ENCODE results near the gene IL6R. TPM values are rescaled to one million over a fixed set of nuclear protein-coding genes. Genes with fewer than 3 reads are reported as not detected.

The IL6R gene
- total RNA-seq, 4 donors from 2014 or later, result 31.6 to 53.7 (median 33.5) TPM

DNA sequence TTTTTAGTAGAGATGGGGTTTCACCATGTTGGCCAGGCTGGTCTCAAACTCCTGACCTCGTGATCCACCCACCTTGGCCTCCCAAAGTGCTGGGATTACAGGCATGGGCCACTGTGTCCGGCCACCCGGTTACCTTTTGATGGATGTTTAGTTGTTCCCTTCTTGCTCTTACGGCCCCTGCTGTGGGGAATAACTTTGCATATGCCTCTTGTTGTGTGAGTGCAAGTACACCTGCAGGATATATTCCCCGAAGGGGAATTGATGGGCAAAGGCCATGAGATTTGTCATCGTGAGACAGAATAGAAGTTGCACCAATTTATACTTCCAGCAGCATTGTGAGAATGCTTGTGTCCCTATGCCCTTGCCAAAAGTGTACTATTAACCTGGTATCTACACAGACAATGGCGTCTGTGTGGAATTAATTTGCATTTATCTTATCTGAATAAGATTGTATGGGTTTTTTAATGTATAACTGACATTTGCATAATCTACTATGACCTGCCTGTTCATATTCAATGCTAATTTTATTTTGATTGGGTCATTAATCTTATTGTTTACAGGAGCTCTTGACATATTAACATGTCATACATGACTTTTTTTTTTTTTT lies 8.1 kb downstream of the IL6R start:
- H3K27ac ChIP-seq, result no peak overlapping the region

DNA sequence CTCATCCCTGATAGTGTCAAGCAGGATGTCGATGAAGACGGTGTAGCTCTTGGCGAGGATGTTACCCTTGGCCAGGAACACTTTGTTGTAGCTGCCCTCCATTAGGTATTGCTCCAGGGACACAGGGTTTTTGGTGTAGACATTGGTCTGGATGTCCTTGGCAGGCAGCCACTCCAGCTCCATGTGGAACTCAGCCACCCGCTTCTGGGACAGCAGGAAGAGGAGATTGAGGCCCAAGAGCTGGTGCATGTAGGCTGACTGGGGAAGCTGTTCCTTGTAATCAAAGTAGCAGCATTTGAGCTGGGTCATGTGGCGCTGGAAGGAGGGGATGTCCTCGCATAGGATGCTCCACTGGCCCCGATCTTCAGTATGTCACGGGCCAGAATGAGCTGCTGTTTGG lies 9.5 kb downstream of the IL6R start:
- 83 to 98% methylated on average over 8 of the region's 8 CpGs for WGBS, 2 donors
- Histone ChIP-seq H3K27ac (peak overlapping the region in 2 of 4 donors; percentile 11 to 32), H3K4me1 (peaks cover 5 to 72% (median 33%) of the 10 kb centered on the region in 4 donors), H3K9me3 (no peaks in the 10 kb centered on the region), H3K27me3 (no peaks in the 10 kb centered on the region), H3K4me3 (no peak overlapping the region), H3K36me3 (no peaks in the 10 kb centered on the region)
- no peak for DNase-seq (ENCODE audit: low spot score in 2 of 2)
- TF ChIP-seq, protein P1, sequence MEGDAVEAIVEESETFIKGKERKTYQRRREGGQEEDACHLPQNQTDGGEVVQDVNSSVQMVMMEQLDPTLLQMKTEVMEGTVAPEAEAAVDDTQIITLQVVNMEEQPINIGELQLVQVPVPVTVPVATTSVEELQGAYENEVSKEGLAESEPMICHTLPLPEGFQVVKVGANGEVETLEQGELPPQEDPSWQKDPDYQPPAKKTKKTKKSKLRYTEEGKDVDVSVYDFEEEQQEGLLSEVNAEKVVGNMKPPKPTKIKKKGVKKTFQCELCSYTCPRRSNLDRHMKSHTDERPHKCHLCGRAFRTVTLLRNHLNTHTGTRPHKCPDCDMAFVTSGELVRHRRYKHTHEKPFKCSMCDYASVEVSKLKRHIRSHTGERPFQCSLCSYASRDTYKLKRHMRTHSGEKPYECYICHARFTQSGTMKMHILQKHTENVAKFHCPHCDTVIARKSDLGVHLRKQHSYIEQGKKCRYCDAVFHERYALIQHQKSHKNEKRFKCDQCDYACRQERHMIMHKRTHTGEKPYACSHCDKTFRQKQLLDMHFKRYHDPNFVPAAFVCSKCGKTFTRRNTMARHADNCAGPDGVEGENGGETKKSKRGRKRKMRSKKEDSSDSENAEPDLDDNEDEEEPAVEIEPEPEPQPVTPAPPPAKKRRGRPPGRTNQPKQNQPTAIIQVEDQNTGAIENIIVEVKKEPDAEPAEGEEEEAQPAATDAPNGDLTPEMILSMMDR (IDR thresholded peaks at IDR 0.05), result no peak
- TF ChIP-seq EP300 (IDR thresholded peaks at IDR 0.05) (no peak), POLR2A (IDR thresholded peaks at IDR 0.05) (no peak)

More for the DNA sequence above, 8.1 kb downstream of the IL6R start:
- WGBS, 2 donors, result 85 to 86% methylated on average over 7 of the region's 7 CpGs
- TF ChIP-seq EP300 (IDR thresholded peaks at IDR 0.05), result no peak
- H3K4me1 ChIP-seq, result peaks cover 0 to 72% (median 33%) of the 10 kb centered on the region in 4 donors
- H3K4me3 ChIP-seq, result no peak overlapping the region
- no peak for DNase-seq (ENCODE audit: low spot score in 2 of 2)
- H3K36me3 ChIP-seq, result no peaks in the 10 kb centered on the region
- no peaks in the 10 kb centered on the region for H3K27me3 ChIP-seq
- no peaks in the 10 kb centered on the region for H3K9me3 ChIP-seq

DNA sequence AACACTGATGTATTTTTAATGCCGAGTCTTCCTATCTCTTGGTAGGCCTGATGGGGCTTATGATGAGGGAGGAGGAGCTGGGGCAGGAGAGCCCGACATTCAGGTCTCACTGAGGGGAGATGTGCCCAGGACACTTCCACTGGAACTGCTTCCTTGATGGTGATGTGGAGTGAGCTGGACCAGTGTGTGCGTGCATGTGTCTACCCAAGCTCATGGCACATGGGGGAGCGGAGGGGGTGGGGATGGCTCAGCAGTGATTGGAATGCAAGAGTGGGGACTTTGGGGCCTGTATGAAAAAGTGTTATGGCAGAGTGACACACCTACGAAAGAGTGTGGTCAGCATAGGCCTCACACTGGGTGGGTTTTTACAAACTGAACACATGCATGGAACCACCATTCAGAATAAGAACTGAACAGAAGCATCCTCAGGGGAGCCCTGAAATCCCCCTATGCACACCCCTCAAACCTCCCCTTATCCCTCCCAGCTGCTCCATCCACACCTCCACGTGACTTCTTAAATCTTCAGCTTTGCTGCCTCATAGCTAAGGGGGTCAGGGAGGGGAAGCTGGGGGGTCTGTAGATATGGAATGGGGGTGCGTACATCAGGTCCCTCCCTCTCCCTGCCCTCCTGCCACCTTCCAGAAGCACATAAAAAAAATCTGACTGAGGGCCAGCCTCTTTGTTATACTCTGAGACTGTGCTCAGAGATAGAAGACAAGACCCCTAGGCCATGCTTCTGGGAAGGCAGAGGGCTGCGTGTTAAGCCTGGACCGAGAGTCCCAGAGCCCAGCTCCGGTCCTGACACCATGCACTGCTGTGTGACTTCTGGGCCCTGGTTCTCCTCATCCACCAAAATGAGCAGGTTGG lies 11.6 kb downstream of the IL6R start:
- WGBS, 2 donors, result 89 to 93% methylated on average over 10 of the region's 10 CpGs
- H3K27ac ChIP-seq, result peak overlapping the region in 2 of 4 donors; percentile 98

DNA sequence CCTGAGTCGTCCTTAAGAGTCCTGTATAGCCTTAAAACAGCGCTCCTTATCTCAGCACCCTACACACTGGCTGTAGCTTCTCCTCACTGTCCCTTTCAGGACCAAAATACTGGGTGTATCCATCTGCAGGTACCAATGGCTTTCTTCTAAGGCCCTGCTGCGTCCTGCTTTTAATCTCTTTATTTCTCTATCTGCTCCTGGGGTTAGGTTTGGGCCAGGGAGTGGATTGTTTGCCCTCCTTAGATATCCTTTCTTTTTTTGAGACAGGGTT lies 12.1 kb downstream of the IL6R start:
- Histone ChIP-seq H3K36me3 (no peaks in the 10 kb centered on the region), H3K27ac (peak overlapping the region in 2 of 4 donors; percentile 98), H3K27me3 (no peaks in the 10 kb centered on the region), H3K4me3 (no peak overlapping the region), H3K4me1 (peaks cover 11 to 81% (median 55%) of the 10 kb centered on the region in 4 donors), H3K9me3 (no peaks in the 10 kb centered on the region)
- TF ChIP-seq EP300 (IDR thresholded peaks at IDR 0.05) (no peak), POLR2A (IDR thresholded peaks at IDR 0.05) (no peak)
- TF ChIP-seq, protein P1 (IDR thresholded peaks at IDR 0.05), result no peak
- WGBS, 2 donors, result 95 to 100% methylated on average over 3 of the region's 3 CpGs
- DNase-seq (ENCODE audit: low spot score in 2 of 2), result no peak

More for the DNA sequence above, 11.6 kb downstream of the IL6R start:
- Histone ChIP-seq H3K27me3 (no peaks in the 10 kb centered on the region), H3K4me1 (peaks cover 11 to 76% (median 49%) of the 10 kb centered on the region in 4 donors), H3K4me3 (no peak overlapping the region), H3K36me3 (no peaks in the 10 kb centered on the region), H3K9me3 (no peaks in the 10 kb centered on the region)
- no peak for DNase-seq (ENCODE audit: low spot score in 2 of 2)
- TF ChIP-seq, protein P1 (IDR thresholded peaks at IDR 0.05), result no peak
- TF ChIP-seq EP300 (IDR thresholded peaks at IDR 0.05), result no peak
- no peak for TF ChIP-seq POLR2A (IDR thresholded peaks at IDR 0.05)

DNA sequence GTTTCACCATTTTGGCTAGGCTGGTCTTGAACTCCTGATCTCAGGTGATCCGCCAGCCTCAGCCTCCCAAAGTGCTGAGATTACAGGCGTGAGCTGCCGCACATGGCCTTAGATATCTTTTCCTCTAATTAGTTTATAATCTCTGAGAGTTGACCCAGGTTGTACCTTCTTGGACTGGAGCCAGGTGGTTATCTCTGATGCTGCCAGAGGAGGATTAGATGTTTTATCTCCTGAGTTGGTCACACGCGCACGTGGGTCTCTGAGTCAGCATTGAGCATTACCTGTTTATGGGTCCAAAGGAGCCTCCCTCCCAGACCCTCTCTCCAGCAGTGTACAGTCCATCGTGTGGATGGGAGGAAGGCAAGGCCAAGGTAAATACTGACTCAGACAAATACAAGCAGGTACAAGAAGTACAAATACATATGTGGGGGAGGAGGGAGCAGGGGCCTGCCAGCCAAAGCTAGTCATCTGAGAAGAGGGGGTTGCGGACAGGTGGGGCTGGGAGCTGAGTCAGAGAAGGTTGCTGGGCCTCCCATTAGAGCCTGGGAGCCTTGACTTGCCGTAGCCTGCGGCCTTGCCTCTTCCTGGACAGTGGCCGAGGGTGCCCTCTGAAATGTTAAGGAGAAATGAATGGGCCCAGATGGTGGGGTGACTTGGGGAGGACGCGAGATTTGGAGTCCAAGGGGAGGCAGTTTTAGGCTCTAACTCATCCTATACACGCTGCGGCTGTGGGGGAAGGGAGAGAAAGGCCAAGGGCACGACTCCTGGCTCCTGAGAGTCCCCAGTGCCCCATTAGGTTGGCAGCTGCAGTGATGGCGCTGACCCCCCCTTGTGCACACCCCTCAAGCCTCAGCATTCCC lies 13.1 kb downstream of the IL6R start:
- Histone ChIP-seq H3K27me3 (no peaks in the 10 kb centered on the region), H3K4me1 (peaks cover 11 to 83% (median 65%) of the 10 kb centered on the region in 4 donors), H3K9me3 (no peaks in the 10 kb centered on the region), H3K36me3 (no peaks in the 10 kb centered on the region), H3K4me3 (no peak overlapping the region), H3K27ac (peak overlapping the region; percentile 76 to 98 (median 93))
- TF ChIP-seq EP300 (IDR thresholded peaks at IDR 0.05), result peak in 1 of 2 donors; percentile 69
- TF ChIP-seq, protein P1 (IDR thresholded peaks at IDR 0.05), result no peak
- peak in 1 of 2 donors; percentile 24 for DNase-seq (ENCODE audit: low spot score in 2 of 2)
- WGBS, 2 donors, result 72 to 75% methylated on average over 17 of the region's 17 CpGs
